ENCODE data around the gene UNC79. TPM values are rescaled to one million over a fixed set of nuclear protein-coding genes. Genes with fewer than 3 reads are reported as not detected.

Gene UNC79
- total RNA-seq, 1 experiment from 2014 or later: not detected

- intact Hi-C loops (cut with micrococcal nuclease): no loop called here
- H3K27me3 ChIP-seq (ENCODE audit: low read length): peaks cover 39% of the 10 kb centered on the region
- BruUV-seq (replicated peaks): no TSS peak
- H3K36me3 ChIP-seq (ENCODE audit: low read depth, low read length): no peaks in the 10 kb centered on the region
- no peak overlapping the region for H3K4me3 ChIP-seq (ENCODE audit: low read length)
- no peak overlapping the region for H3K9ac ChIP-seq (ENCODE audit: low read length)
- DNase-seq (peak; percentile 60), ATAC-seq (peak; percentile 50)
- no peaks in the 10 kb centered on the region for H3K9me2 ChIP-seq (replicated peaks; ENCODE audit: low read length)
- H3K79me2 ChIP-seq (ENCODE audit: low read length): no peaks in the 10 kb centered on the region
- ChIA-PET POLR2A (ENCODE audit: unreplicated experiment) (no interaction called here), CTCF (no interaction called here)
- H2AFZ ChIP-seq (ENCODE audit: low read length): no peak overlapping the region
- H4K20me1 ChIP-seq (ENCODE audit: low read length): no peaks in the 10 kb centered on the region
- TF ChIP-seq CTCF (conservative IDR thresholded peaks at IDR 0.05; ENCODE audit: low read depth, low read length): no peak
- no peak for TF ChIP-seq EZH2phosphoT487 (IDR thresholded peaks at IDR 0.05; ENCODE audit: borderline replicate concordance, low read length)
- TF ChIP-seq EZH2 (IDR thresholded peaks at IDR 0.05; ENCODE audit: low read length, unreplicated experiment): no peak
- H3K9me3 ChIP-seq (ENCODE audit: low read length): no peaks in the 10 kb centered on the region
- no peak overlapping the region for H3K27ac ChIP-seq (ENCODE audit: low read length)
- H3F3A ChIP-seq (ENCODE audit: low read length, unreplicated experiment): no peaks in the 10 kb centered on the region
- peaks cover 16% of the 10 kb centered on the region for H3K4me1 ChIP-seq (ENCODE audit: insufficient read depth, low read length)
- peak overlapping the region; percentile 40 for H3K4me2 ChIP-seq (ENCODE audit: low read length)
Measured at GRCh38 chr14:93587330-93587729, 156.6 kb downstream of the UNC79 start.

GRCh38 chr14:93591506-93591905, 160.8 kb downstream of the UNC79 start:
- BruUV-seq (replicated peaks): no TSS peak
- Histone ChIP-seq H3K9me2 (replicated peaks; ENCODE audit: low read length) (no peaks in the 10 kb centered on the region), H4K20me1 (ENCODE audit: low read length) (no peaks in the 10 kb centered on the region), H3K9me3 (ENCODE audit: low read length) (no peaks in the 10 kb centered on the region), H3K9ac (ENCODE audit: low read length) (no peak overlapping the region), H3K27ac (ENCODE audit: low read length) (no peak overlapping the region), H3K4me1 (ENCODE audit: insufficient read depth, low read length) (peaks cover 16% of the 10 kb centered on the region), H3K27me3 (ENCODE audit: low read length) (peaks cover 46% of the 10 kb centered on the region), H3K79me2 (ENCODE audit: low read length) (no peaks in the 10 kb centered on the region), H2AFZ (ENCODE audit: low read length) (no peak overlapping the region), H3K36me3 (ENCODE audit: low read depth, low read length) (no peaks in the 10 kb centered on the region), H3K4me3 (ENCODE audit: low read length) (no peak overlapping the region), H3F3A (ENCODE audit: low read length, unreplicated experiment) (no peaks in the 10 kb centered on the region), H3K4me2 (ENCODE audit: low read length) (no peak overlapping the region)
- POLR2A ChIA-PET (ENCODE audit: unreplicated experiment): interaction anchor here (0.6 kb wide), 1 partner anchor 13 kb away, joined by 5 read pairs; no protein-coding TSS in a partner anchor
- ATAC-seq (no peak), DNase-seq (no peak)
- intact Hi-C loops (cut with micrococcal nuclease): no loop called here
- CTCF ChIA-PET: no interaction called here
- TF ChIP-seq CTCF (conservative IDR thresholded peaks at IDR 0.05; ENCODE audit: low read depth, low read length) (no peak), EZH2 (IDR thresholded peaks at IDR 0.05; ENCODE audit: low read length, unreplicated experiment) (no peak), EZH2phosphoT487 (IDR thresholded peaks at IDR 0.05; ENCODE audit: borderline replicate concordance, low read length) (no peak)

- POLR2A ChIA-PET (ENCODE audit: unreplicated experiment): no interaction called here
Measured at GRCh38 chr14:93592786-93593185, 162.0 kb downstream of the UNC79 start.

More at GRCh38 chr14:93592786-93593185, 162.0 kb downstream of the UNC79 start:
- Histone ChIP-seq H3K4me1 (ENCODE audit: insufficient read depth, low read length) (peaks cover 3% of the 10 kb centered on the region; the same call in 1 of the 2 replicates), H3K4me3 (ENCODE audit: low read length) (no peak overlapping the region), H3K9me3 (ENCODE audit: low read length) (no peaks in the 10 kb centered on the region), H3K9ac (ENCODE audit: low read length) (no peak overlapping the region), H3K27ac (ENCODE audit: low read length) (no peak overlapping the region), H3K27me3 (ENCODE audit: low read length) (peaks cover 57% of the 10 kb centered on the region), H4K20me1 (ENCODE audit: low read length) (no peaks in the 10 kb centered on the region), H3K36me3 (ENCODE audit: low read depth, low read length) (no peaks in the 10 kb centered on the region), H2AFZ (ENCODE audit: low read length) (no peak overlapping the region), H3K4me2 (ENCODE audit: low read length) (no peak overlapping the region), H3F3A (ENCODE audit: low read length, unreplicated experiment) (no peaks in the 10 kb centered on the region), H3K9me2 (replicated peaks; ENCODE audit: low read length) (no peaks in the 10 kb centered on the region), H3K79me2 (ENCODE audit: low read length) (no peaks in the 10 kb centered on the region)
- no peak for ATAC-seq
- intact Hi-C loops (cut with micrococcal nuclease): no loop called here
- no peak for DNase-seq
- TF ChIP-seq EZH2 (IDR thresholded peaks at IDR 0.05; ENCODE audit: low read length, unreplicated experiment): no peak
- no peak for TF ChIP-seq CTCF (conservative IDR thresholded peaks at IDR 0.05; ENCODE audit: low read depth, low read length)
- TF ChIP-seq EZH2phosphoT487 (IDR thresholded peaks at IDR 0.05; ENCODE audit: borderline replicate concordance, low read length): no peak
- BruUV-seq (replicated peaks): no TSS peak
- CTCF ChIA-PET: no interaction called here

Measured in PC-3 (cell line).